ENCODE data around the gene TTC9.

The TTC9 gene

GRCh38 chr14:70662080-70662479, 20.4 kb downstream of the TTC9 start:
- no peak for ATAC-seq (ENCODE audit: insufficient read depth, low read depth)
- Histone ChIP-seq H3K4me3 (ENCODE audit: low read depth in 1 of 2, low read length in 2 of 2) (no peak overlapping the region), H3K4me1 (ENCODE audit: insufficient read depth, low read length) (peaks cover 10% of the 10 kb centered on the region; the same call in 1 of the 2 replicates)

GRCh38 chr14:70662816-70663215, 21.1 kb downstream of the TTC9 start:
- Histone ChIP-seq H3K27me3 (ENCODE audit: insufficient read depth, low read length, poor library complexity) (no peaks in the 10 kb centered on the region), H3K4me1 (ENCODE audit: insufficient read depth, low read length) (peaks cover 10% of the 10 kb centered on the region; the same call in 1 of the 2 replicates), H3K27ac (ENCODE audit: low read length) (no peak overlapping the region), H3K4me3 (ENCODE audit: low read depth in 1 of 2, low read length in 2 of 2) (no peak overlapping the region), H2AFZ (ENCODE audit: low read depth, low read length) (no peak overlapping the region), H4K20me1 (ENCODE audit: insufficient read depth, low read length) (no peaks in the 10 kb centered on the region), H3K9me3 (ENCODE audit: insufficient read depth, low read length, severe bottlenecking) (no peaks in the 10 kb centered on the region), H3K9ac (ENCODE audit: low read depth, low read length) (no peak overlapping the region), H3K79me2 (ENCODE audit: insufficient read depth, low read length) (no peaks in the 10 kb centered on the region), H3K4me2 (ENCODE audit: insufficient read depth, low read length) (no peak overlapping the region), H3K36me3 (ENCODE audit: insufficient read depth, low read length) (no peaks in the 10 kb centered on the region)
- DNase-seq: no peak
- no peak for ATAC-seq (ENCODE audit: insufficient read depth, low read depth)
- no peak for TF ChIP-seq EZH2 (IDR thresholded peaks at IDR 0.05; ENCODE audit: borderline replicate concordance, low read depth, low read length, severe bottlenecking)
- TF ChIP-seq CTCF (IDR thresholded peaks at IDR 0.05; ENCODE audit: borderline replicate concordance, extremely low read depth, low read length, poor library complexity, severe bottlenecking): no peak

More at GRCh38 chr14:70662080-70662479, 20.4 kb downstream of the TTC9 start:
- no peaks in the 10 kb centered on the region for H3K27me3 ChIP-seq (ENCODE audit: insufficient read depth, low read length, poor library complexity)
- H2AFZ ChIP-seq (ENCODE audit: low read depth, low read length): no peak overlapping the region
- H3K4me2 ChIP-seq (ENCODE audit: insufficient read depth, low read length): no peak overlapping the region
- no peaks in the 10 kb centered on the region for H3K79me2 ChIP-seq (ENCODE audit: insufficient read depth, low read length)
- no peak overlapping the region for H3K27ac ChIP-seq (ENCODE audit: low read length)
- H4K20me1 ChIP-seq (ENCODE audit: insufficient read depth, low read length): no peaks in the 10 kb centered on the region
- DNase-seq: no peak
- H3K9ac ChIP-seq (ENCODE audit: low read depth, low read length): no peak overlapping the region
- H3K36me3 ChIP-seq (ENCODE audit: insufficient read depth, low read length): no peaks in the 10 kb centered on the region
- H3K9me3 ChIP-seq (ENCODE audit: insufficient read depth, low read length, severe bottlenecking): no peaks in the 10 kb centered on the region
- no peak for TF ChIP-seq CTCF (IDR thresholded peaks at IDR 0.05; ENCODE audit: borderline replicate concordance, extremely low read depth, low read length, poor library complexity, severe bottlenecking)
- no peak for TF ChIP-seq EZH2 (IDR thresholded peaks at IDR 0.05; ENCODE audit: borderline replicate concordance, low read depth, low read length, severe bottlenecking)

GRCh38 chr14:70663707-70664179, 22.0 kb downstream of the TTC9 start:
- Histone ChIP-seq H3K36me3 (ENCODE audit: insufficient read depth, low read length) (no peaks in the 10 kb centered on the region), H3K27me3 (ENCODE audit: insufficient read depth, low read length, poor library complexity) (no peaks in the 10 kb centered on the region), H3K27ac (ENCODE audit: low read length) (no peak overlapping the region), H2AFZ (ENCODE audit: low read depth, low read length) (no peak overlapping the region), H3K79me2 (ENCODE audit: insufficient read depth, low read length) (no peaks in the 10 kb centered on the region), H3K4me3 (ENCODE audit: low read depth in 1 of 2, low read length in 2 of 2) (no peak overlapping the region), H4K20me1 (ENCODE audit: insufficient read depth, low read length) (no peaks in the 10 kb centered on the region), H3K9ac (ENCODE audit: low read depth, low read length) (no peak overlapping the region), H3K9me3 (ENCODE audit: insufficient read depth, low read length, severe bottlenecking) (no peaks in the 10 kb centered on the region), H3K4me2 (ENCODE audit: insufficient read depth, low read length) (no peak overlapping the region), H3K4me1 (ENCODE audit: insufficient read depth, low read length) (peaks cover 7% of the 10 kb centered on the region; the same call in 1 of the 2 replicates)
- no peak for DNase-seq
- no peak for ATAC-seq (ENCODE audit: insufficient read depth, low read depth)
- TF ChIP-seq CTCF (IDR thresholded peaks at IDR 0.05; ENCODE audit: borderline replicate concordance, extremely low read depth, low read length, poor library complexity, severe bottlenecking) (no peak), EZH2 (IDR thresholded peaks at IDR 0.05; ENCODE audit: borderline replicate concordance, low read depth, low read length, severe bottlenecking) (no peak)
